ENCODE data around the gene TMEM54. TPM values are rescaled to one million over a fixed set of nuclear protein-coding genes. Genes with fewer than 3 reads are reported as not detected.

TMEM54 gene
- total and polyA plus RNA-seq, 2 of the 13 experiments (the other 11 are each of a cell fraction or from before 2014, with no cell fraction given): 2.5 to 2.9 TPM

- H3K4me2 ChIP-seq (ENCODE audit: low read depth, low read length): no peak overlapping the region
- no peaks in the 10 kb centered on the region for H3K79me2 ChIP-seq (ENCODE audit: insufficient read depth, low read length)
- H4K20me1 ChIP-seq (ENCODE audit: insufficient read depth, low read length): no peaks in the 10 kb centered on the region
- POLR2A ChIA-PET: no interaction called here
- no peak for DNase-seq (ENCODE audit: low spot score)
- H3K36me3 ChIP-seq (replicated peaks in 1 of 2; ENCODE audit: control insufficient read depth in 1 of 2, insufficient read depth in 2 of 2, low read length in 2 of 2): no peaks in the 10 kb centered on the region
- TF ChIP-seq SMYD3 (CRISPR knock-in tag; IDR thresholded peaks at IDR 0.05) (no peak), ZNF432 (CRISPR knock-in tag; IDR thresholded peaks at IDR 0.05; ENCODE audit: borderline replicate concordance) (no peak), ZNF800 (CRISPR knock-in tag; IDR thresholded peaks at IDR 0.05) (no peak), ZNF512B (CRISPR knock-in tag; IDR thresholded peaks at IDR 0.05; ENCODE audit: borderline replicate concordance) (no peak), PRPF4 (IDR thresholded peaks at IDR 0.05; ENCODE audit: low read depth, low read length, poor library complexity, severe bottlenecking) (no peak), ZNF563 (CRISPR knock-in tag; IDR thresholded peaks at IDR 0.05) (no peak), ZFP41 (CRISPR knock-in tag; IDR thresholded peaks at IDR 0.05; ENCODE audit: borderline replicate concordance) (no peak), ZFP36 (IDR thresholded peaks at IDR 0.05; ENCODE audit: borderline replicate concordance, low read depth, low read length, partially characterized antibody) (no peak), DR1 (CRISPR knock-in tag; IDR thresholded peaks at IDR 0.05) (no peak), SP5 (CRISPR knock-in tag; IDR thresholded peaks at IDR 0.05; ENCODE audit: borderline replicate concordance, low read depth) (no peak), CSRNP1 (CRISPR knock-in tag; IDR thresholded peaks at IDR 0.05) (no peak), ZBTB25 (CRISPR knock-in tag; IDR thresholded peaks at IDR 0.05) (no peak), SNAI1 (CRISPR knock-in tag; IDR thresholded peaks at IDR 0.05; ENCODE audit: borderline replicate concordance) (no peak), ZNF564 (CRISPR knock-in tag; IDR thresholded peaks at IDR 0.05) (no peak), ZNF20 (CRISPR knock-in tag; IDR thresholded peaks at IDR 0.05) (no peak), KLF11 (CRISPR knock-in tag; IDR thresholded peaks at IDR 0.05) (no peak), PLRG1 (conservative IDR thresholded peaks at IDR 0.05) (no peak), ATRX (CRISPR knock-in tag; IDR thresholded peaks at IDR 0.05; ENCODE audit: borderline replicate concordance) (no peak)
- no TSS peak for BruUV-seq (replicated peaks)
- H3K27ac ChIP-seq (ENCODE audit: extremely low read length, insufficient read depth, low read length): no peak overlapping the region
- no peak for FAIRE-seq
- H3K9ac ChIP-seq (ENCODE audit: insufficient read depth, low read depth, low read length): no peak overlapping the region
- in situ Hi-C loops (cut with HindIII; ENCODE audit: extremely low pct_ligation_motif_present, low pct_unique_long_range_greater_than_20kb): no loop called here
- no peaks in the 10 kb centered on the region for H3K9me3 ChIP-seq (ENCODE audit: low read length)
- WGBS (ENCODE audit: low lambda C conversion rate): 54% methylated on average over 3 of the region's 7 CpGs
- CTCF ChIA-PET (ENCODE audit: low intra/inter-chr PET ratio, low total read pairs): no interaction called here
- H2AFZ ChIP-seq (ENCODE audit: low read length): no peak overlapping the region
- intact Hi-C loops (cut with micrococcal nuclease; ENCODE audit: unreplicated experiment): no loop called here
- no peak overlapping the region for H3K4me3 ChIP-seq (replicated peaks in 1 of 3; ENCODE audit: insufficient read depth in 1 of 3, low read depth in 2 of 3, low read length in 3 of 3)
- peaks cover 41% of the 10 kb centered on the region for H3K4me1 ChIP-seq (ENCODE audit: insufficient read depth, low read length)
- no peak for ATAC-seq
- H3K27me3 ChIP-seq (ENCODE audit: control insufficient read depth in 1 of 2, insufficient read depth in 2 of 2, low read length in 2 of 2): peaks cover 2 to 21% of the 10 kb centered on the region in 2 experiments; a peak in 3 of 5 replicates
These were observed 19.6 kb upstream of the TMEM54 start for GRCh38 chr1:32920833-32921232.
